Measurements from ENCODE around the gene MOGAT3. TPM values are rescaled to one million over a fixed set of nuclear protein-coding genes. Genes with fewer than 3 reads are reported as not detected.
A peak's percentile ranks its signal among the peaks of the same experiment; 100 is the strongest.

The MOGAT3 gene
- total and polyA plus RNA-seq, 9 of the 15 experiments (the other 6 are each of a cell fraction or from before 2014, with no cell fraction given) = 0.07 to 0.17 (median 0.13) TPM; not detected in 6

GRCh38 chr7:101244375-101245146 is 43.7 kb upstream of the MOGAT3 start, which contains the start of gene FIS1 (continued):
- TF ChIP-seq SP2 (IDR thresholded peaks at IDR 0.05; ENCODE audit: extremely low read depth, low read depth, low read length, poor library complexity, severe bottlenecking) (peak; percentile 21), MEF2D (tag; conservative IDR thresholded peaks at IDR 0.05; ENCODE audit: low read depth) (0 out of 2 replicates have a peak, but pooled peaks have one; percentile 37), OTX1 (CRISPR knock-in tag; IDR thresholded peaks at IDR 0.05) (0 out of 2 replicates have a peak, but pooled peaks have one; percentile 11), ZNF639 (CRISPR knock-in tag; conservative IDR thresholded peaks at IDR 0.05 in 1 of 2, IDR thresholded peaks at IDR 0.05 in 1 of 2) (peak in 1 of 2 experiments; percentile 79; a peak in 2 of 4 replicates), MCM3 (IDR thresholded peaks at IDR 0.05) (no peak), ZNF655 (CRISPR knock-in tag; IDR thresholded peaks at IDR 0.05) (no peak), CHD1 (IDR thresholded peaks at IDR 0.05; ENCODE audit: low read length) (peak; percentile 37), GTF2F1 (IDR thresholded peaks at IDR 0.05; ENCODE audit: low read depth, low read length) (0 out of 2 replicates have a peak, but pooled peaks have one; percentile 50), SAP30 (IDR thresholded peaks at IDR 0.05; ENCODE audit: borderline replicate concordance, insufficient read depth, low read depth, low read length, poor library complexity, severe bottlenecking) (peak; percentile 71), CBFB (CRISPR knock-in tag; IDR thresholded peaks at IDR 0.05) (peak; percentile 74), CTBP1 (IDR thresholded peaks at IDR 0.05; ENCODE audit: borderline replicate concordance) (peak; percentile 49), SETDB1 (IDR thresholded peaks at IDR 0.05; ENCODE audit: low read length) (peak; percentile 37), MECOM (CRISPR knock-in tag; IDR thresholded peaks at IDR 0.05) (0 out of 2 replicates have a peak, but pooled peaks have one; percentile 44), GABPA (tag; conservative IDR thresholded peaks at IDR 0.05; ENCODE audit: low read depth) (peak; percentile 98), BCLAF1 (IDR thresholded peaks at IDR 0.05; ENCODE audit: borderline replicate concordance in 1 of 2, control insufficient read depth in 1 of 2, low read depth in 2 of 2, low read length in 1 of 2) (peak in 1 of 2 experiments; percentile 50; a peak in 2 of 4 replicates), RB1 (IDR thresholded peaks at IDR 0.05; ENCODE audit: low read depth) (peak; percentile 78), NONO (IDR thresholded peaks at IDR 0.05; ENCODE audit: low read depth in 2 of 2, low read length in 1 of 2) (peak in 1 of 2 experiments; percentile 77; a peak in 1 of 4 replicates), ZNF175 (CRISPR knock-in tag; IDR thresholded peaks at IDR 0.05; ENCODE audit: low read depth) (0 out of 2 replicates have a peak, but pooled peaks have one; percentile 52)

Data from K562 (cell line).